GM19099 (cell line): ENCODE results near the gene FNBP1.
A peak's percentile ranks its signal among the peaks of the same experiment; 100 is the strongest.

Source experiments
- POLR2A ChIP-seq: IDR thresholded peaks from 3 replicates; pipeline ENCODE4 v1.6.1; 2011; ENCODE audit warnings: low read depth; ENCODE audit not compliant: insufficient read length; ENCODE audit errors: extremely low read depth

The FNBP1 gene

GRCh38 chr9:129899620-129900019 lies 143.4 kb downstream of the FNBP1 start:
- TF ChIP-seq POLR2A: no peak

DNA sequence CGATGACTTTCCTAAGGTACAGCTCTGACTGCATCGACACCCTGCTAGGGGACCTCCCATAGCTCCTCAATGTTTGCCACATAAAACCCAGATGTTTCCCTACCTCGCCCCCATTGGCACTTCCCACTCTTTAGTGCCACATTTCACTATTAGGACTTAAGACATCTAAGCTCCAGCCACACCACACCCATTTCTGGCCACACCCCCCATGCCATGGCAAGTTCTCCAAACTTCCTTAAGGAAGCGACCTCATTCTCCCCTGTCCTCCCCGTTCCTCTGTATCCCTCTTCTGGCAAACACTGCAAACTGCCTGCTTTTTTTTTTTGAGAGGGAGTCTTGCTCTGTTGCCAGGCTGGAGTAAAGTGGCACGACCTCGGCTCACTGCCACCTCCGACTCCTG lies 144.8 kb downstream of the FNBP1 start:
- no peak for TF ChIP-seq POLR2A

GRCh38 chr9:129897263-129897662 lies 145.7 kb downstream of the FNBP1 start:
- TF ChIP-seq POLR2A: no peak

- TF ChIP-seq POLR2A: no peak
Observed at GRCh38 chr9:129895376-129896268, 147.4 kb downstream of the FNBP1 start.

DNA sequence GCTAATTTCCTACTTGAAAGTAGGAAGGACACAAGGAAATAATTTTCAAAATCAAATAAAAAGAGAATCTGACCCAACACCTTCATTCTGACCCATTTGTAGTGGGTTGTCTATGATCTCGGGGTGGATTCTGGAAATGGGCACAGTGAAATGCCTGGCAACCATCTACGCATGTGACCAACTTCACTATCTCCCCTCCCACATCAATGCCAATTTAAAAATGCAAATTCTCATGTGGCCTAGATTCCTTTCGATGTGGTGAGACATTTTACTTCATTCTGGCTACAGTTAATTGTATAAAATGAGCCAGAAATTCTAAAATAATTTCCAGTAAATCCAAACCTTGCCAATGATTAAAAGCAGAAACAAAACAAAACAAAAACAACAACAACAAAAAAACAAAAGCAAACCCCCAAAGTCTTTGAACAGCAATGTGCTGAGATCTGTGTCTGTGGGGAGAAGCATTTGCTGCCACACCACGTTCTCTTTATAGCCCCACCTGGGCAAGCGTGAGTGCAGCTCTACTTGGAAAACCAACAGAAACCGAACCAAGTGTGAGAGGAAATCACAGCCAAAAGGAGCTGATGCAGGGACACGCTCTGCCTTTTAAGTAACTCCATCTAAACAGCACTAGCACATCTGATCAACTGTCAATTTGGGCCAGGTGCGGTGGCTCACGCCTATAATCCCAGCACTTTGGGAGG lies 148.7 kb downstream of the FNBP1 start:
- TF ChIP-seq POLR2A: no peak

DNA sequence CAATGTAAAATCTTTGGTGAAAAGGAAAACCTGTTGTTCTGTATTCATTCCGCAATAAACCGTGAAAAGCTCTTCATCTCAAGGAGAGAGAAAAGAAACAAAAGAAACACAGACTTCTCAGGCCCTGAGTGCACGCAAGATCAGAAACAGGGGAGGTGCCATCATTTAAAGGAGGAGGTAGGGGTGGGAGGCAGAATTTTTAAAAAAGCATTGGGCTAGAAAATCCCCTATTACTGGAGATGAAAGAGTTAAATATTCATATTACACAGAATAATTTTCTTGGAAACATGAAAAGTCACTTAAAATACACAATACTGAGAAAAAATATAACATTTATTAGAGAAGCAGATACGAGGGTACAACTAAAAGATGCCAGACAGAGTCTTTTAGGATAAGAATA lies 151.4 kb downstream of the FNBP1 start:
- TF ChIP-seq POLR2A: peak; percentile 18

- peak; percentile 13 for TF ChIP-seq POLR2A
Observed at GRCh38 chr9:129889941-129890717, 152.9 kb downstream of the FNBP1 start.

DNA sequence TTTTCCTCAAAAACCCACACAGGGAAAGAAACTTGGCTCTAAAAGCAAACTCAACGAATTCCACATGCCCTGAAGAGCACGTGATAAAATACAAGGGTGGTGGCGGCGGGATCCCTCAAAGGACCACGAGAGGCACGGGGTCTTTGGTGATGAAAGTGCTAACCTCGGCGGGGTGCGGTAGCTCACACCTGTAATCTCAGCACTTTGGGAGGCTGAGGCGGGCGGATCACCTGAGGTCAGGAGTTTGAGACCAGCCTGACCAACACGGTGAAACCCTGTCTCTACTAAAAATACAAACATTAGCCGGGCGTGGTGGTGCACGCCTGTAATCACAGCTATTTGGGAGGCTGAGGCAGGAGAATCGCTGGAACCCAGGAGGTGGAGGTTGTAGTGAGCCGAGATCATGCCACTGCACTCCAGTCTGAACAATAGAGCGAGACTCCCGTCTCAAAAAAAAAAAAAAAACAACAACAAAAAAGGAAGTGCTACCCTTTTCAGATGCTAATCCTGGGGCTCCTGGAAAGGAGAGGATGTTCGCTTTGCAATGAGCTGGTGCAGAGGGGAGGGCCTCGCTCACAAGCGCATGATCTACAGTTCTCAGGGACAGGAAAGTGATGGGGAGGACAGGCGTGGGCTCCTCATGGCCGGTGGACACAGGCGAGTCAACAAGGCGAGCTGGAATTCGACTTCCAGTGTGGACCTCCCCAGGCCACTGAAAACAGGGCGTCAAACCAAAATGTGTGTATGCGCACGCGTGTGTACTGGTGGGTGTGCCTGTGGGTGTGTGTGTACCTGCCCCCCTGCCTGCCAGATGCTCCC lies 153.7 kb downstream of the FNBP1 start:
- peak; percentile 9 for TF ChIP-seq POLR2A

DNA sequence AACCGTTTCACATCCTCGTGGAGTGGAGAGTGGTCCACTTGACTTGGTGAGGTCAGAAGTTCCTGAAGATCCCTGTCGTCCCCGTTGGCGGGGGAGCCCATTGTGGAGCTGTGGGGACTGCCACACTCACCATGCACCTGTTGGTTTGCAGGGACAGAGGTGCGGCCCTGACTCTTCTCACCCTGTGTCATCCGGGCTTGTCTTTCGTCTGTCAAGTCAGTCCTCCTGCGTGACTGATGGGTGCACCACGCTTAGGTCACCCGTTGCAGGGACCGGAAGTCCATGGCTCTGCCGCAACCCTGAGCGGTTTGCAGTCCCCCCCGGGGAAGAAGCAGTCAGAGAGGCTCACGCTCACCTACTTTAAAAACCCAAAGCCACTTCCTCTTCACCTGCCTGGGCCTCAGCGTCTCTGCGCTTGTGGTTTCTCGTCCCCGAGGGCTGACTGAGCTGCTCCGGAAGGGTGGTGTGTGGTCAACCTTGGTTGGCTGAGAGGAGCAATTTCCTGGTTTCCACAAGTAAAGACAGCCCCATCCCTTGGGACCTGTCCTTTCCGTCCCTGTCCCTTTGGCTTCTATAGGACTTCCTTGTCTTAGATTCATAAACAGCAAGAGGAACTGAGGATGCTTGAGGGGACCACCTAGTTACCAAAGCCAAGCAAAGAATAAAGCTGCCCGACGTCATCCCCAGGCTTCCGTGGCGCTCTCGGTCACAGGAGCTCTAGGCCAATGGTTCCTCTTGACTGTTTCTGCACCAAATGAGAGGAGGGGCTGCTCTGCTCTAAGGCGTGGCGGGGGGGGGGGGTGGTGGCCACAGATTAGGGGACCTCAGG lies 154.5 kb downstream of the FNBP1 start:
- TF ChIP-seq POLR2A: peak; percentile 72

GRCh38 chr9:129887334-129888292 lies 155.4 kb downstream of the FNBP1 start:
- no peak for TF ChIP-seq POLR2A

DNA sequence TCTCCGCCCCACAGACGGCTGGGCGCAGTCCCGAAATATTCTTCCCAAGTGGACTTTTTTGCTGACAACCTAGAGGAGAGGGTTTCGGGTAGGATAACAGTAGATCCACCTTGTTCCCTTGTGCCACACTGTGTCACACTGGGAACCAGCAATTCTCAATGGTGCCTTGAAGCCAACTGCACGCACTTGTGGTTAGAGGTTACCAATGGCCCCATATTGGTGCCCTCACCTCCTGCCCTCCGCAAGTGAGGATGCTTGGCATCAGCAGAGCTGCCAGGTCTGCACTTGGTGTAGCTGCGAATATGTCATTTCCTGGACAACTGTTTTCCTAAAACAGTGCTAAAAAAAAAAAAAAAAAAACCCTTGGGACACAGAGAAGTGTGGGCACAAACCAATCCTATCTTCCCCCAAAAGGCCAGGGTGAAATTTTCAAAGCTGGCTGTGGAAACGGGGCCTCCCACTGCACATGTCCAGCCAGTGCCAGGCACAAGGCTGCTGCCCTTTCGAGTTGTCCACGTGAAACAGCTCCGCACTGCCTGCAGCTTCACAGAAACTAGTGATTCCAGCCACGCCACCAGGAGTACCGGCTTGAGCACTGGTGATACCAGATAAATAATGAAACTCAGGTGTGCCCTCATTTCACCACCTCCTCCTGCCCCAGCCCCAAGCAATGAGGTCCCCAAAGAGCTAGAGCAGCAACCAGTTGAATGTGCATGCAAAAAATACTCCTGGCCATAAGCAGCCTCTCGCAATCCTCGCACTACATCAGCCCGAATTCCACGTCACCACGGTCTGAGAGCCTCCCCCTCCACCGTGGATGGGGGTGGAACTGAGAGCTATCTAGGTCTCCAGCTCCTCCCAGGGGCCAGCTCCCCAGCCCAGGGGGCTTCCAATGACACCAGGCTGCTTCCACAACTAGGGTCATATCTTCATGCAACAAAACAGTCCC lies 156.5 kb downstream of the FNBP1 start:
- peak; percentile 52 for TF ChIP-seq POLR2A
